ENCODE measurements around the gene BOK.

BOK gene

GRCh38 chr2:241539616-241540374 lies 18.8 kb upstream of the BOK start:
- DNase-seq: no peak

GRCh38 chr2:241540401-241540770 lies 18.2 kb upstream of the BOK start:
- no peak for DNase-seq

GRCh38 chr2:241540771-241541561 lies 17.6 kb upstream of the BOK start:
- DNase-seq: no peak

GRCh38 chr2:241541564-241542277 lies 16.8 kb upstream of the BOK start:
- no peak for DNase-seq

GRCh38 chr2:241542278-241542605 lies 16.3 kb upstream of the BOK start:
- no peak for DNase-seq

- no peak for DNase-seq
Measured at GRCh38 chr2:241545106-241545505, 13.4 kb upstream of the BOK start.

- DNase-seq: no peak
Measured at GRCh38 chr2:241545523-241546473, 12.7 kb upstream of the BOK start.

GRCh38 chr2:241546771-241547498 lies 11.6 kb upstream of the BOK start:
- DNase-seq: no peak

GRCh38 chr2:241547781-241548450 lies 10.6 kb upstream of the BOK start:
- DNase-seq: no peak

GRCh38 chr2:241548451-241548835 lies 10.1 kb upstream of the BOK start:
- no peak for DNase-seq

GRCh38 chr2:241550616-241551580 lies 7.6 kb upstream of the BOK start:
- DNase-seq: no peak

GRCh38 chr2:241551599-241551997 lies 6.9 kb upstream of the BOK start:
- DNase-seq: no peak

- no peak for DNase-seq
Measured at GRCh38 chr2:241551998-241552737, 6.4 kb upstream of the BOK start.

GRCh38 chr2:241553512-241553830 lies 5.1 kb upstream of the BOK start:
- no peak for DNase-seq

- no peak for DNase-seq
Measured at GRCh38 chr2:241553981-241554380, 4.6 kb upstream of the BOK start.

GRCh38 chr2:241554610-241555322 lies 3.8 kb upstream of the BOK start:
- no peak for DNase-seq

GRCh38 chr2:241555711-241556110 lies 2.8 kb upstream of the BOK start:
- DNase-seq: no peak

- no peak for DNase-seq
Measured at GRCh38 chr2:241556746-241557145, 1.8 kb upstream of the BOK start.
